Karpas-422 (cell line): ENCODE results near the gene PRRT4. TPM values are rescaled to one million over a fixed set of nuclear protein-coding genes. Genes with fewer than 3 reads are reported as not detected.

Experiments used
- DNase-seq: peaks from one replicate; pipeline ENCODE4 v3.0.0-alpha.2; 2015
- H2AFZ ChIP-seq: fragments of 200-600 bp; sonication (generic); 2 replicates; pipeline ENCODE4 v1.6.1; 2014; ENCODE audit warnings: antibody characterized with exemption, low read length, mixed read lengths
- H3K27ac ChIP-seq: fragments of 200-600 bp; sonication (generic); 2 replicates; pipeline ENCODE4 v1.5.1; 2014; ENCODE audit warnings: mild to moderate bottlenecking, low read length, moderate library complexity
- H3K27me3 ChIP-seq: fragments of 200-600 bp; sonication (generic); 2 replicates; pipeline ENCODE4 v1.6.1; 2014; ENCODE audit warnings: low read length, mixed read lengths
- H3K36me3 ChIP-seq: fragments of 200-600 bp; sonication (generic); 2 replicates; pipeline ENCODE4 v1.6.1; 2014; ENCODE audit warnings: low read length, mixed read lengths; ENCODE audit not compliant: insufficient read depth
- H3K4me1 ChIP-seq: fragments of 200-600 bp; sonication (generic); 2 replicates; pipeline ENCODE4 v1.6.1; 2014; ENCODE audit warnings: mild to moderate bottlenecking, low read length, mixed read lengths
- H3K4me2 ChIP-seq: fragments of 200-600 bp; sonication (generic); 2 replicates; pipeline ENCODE4 v1.6.1; 2014; ENCODE audit warnings: low read length, low read depth, mild to moderate bottlenecking; ENCODE audit not compliant: poor library complexity, severe bottlenecking
- H3K4me3 ChIP-seq: fragments of 200-600 bp; sonication (generic); 2 replicates; pipeline ENCODE4 v1.5.1; 2014; ENCODE audit warnings: mild to moderate bottlenecking, antibody characterized with exemption, low read length, mixed read lengths
- H3K79me2 ChIP-seq: fragments of 200-600 bp; sonication (generic); 2 replicates; pipeline ENCODE4 v1.6.1; 2014; ENCODE audit warnings: mild to moderate bottlenecking, low read length, mixed read lengths
- H3K9ac ChIP-seq: fragments of 200-600 bp; sonication (generic); 2 replicates; pipeline ENCODE4 v1.6.0; 2014; ENCODE audit warnings: low read length
- H3K9me2 ChIP-seq: fragments of 200-600 bp; sonication (generic), shearing (Covaris generic); replicated peaks from 2 replicates; pipeline ENCODE4 v1.6.0; 2014; ENCODE audit warnings: mild to moderate bottlenecking, low read length, moderate library complexity; ENCODE audit not compliant: insufficient read depth
- H3K9me3 ChIP-seq: fragments of 300-700, 200-600 bp; sonication (generic); 2 replicates; pipeline ENCODE4 v1.6.1; 2014; ENCODE audit warnings: low read length, mixed read lengths
- H4K20me1 ChIP-seq: fragments of 200-600 bp; sonication (generic); 2 replicates; pipeline ENCODE4 v1.6.1; 2014; ENCODE audit warnings: mild to moderate bottlenecking, antibody characterized with exemption, low read length, low read depth; ENCODE audit not compliant: insufficient read depth
- total RNA-seq: library from RNA; depleted of rRNA; stranded (reverse); fragments of >200 nt; shearing (Covaris generic); gene quantifications from 2 replicates; pipeline ENCODE4 v1.2.3, GENCODE V29; 2014; ENCODE audit warnings: low replicate concordance; rRNA removed

Gene PRRT4
- total RNA-seq = not detected in 2 replicates

DNA sequence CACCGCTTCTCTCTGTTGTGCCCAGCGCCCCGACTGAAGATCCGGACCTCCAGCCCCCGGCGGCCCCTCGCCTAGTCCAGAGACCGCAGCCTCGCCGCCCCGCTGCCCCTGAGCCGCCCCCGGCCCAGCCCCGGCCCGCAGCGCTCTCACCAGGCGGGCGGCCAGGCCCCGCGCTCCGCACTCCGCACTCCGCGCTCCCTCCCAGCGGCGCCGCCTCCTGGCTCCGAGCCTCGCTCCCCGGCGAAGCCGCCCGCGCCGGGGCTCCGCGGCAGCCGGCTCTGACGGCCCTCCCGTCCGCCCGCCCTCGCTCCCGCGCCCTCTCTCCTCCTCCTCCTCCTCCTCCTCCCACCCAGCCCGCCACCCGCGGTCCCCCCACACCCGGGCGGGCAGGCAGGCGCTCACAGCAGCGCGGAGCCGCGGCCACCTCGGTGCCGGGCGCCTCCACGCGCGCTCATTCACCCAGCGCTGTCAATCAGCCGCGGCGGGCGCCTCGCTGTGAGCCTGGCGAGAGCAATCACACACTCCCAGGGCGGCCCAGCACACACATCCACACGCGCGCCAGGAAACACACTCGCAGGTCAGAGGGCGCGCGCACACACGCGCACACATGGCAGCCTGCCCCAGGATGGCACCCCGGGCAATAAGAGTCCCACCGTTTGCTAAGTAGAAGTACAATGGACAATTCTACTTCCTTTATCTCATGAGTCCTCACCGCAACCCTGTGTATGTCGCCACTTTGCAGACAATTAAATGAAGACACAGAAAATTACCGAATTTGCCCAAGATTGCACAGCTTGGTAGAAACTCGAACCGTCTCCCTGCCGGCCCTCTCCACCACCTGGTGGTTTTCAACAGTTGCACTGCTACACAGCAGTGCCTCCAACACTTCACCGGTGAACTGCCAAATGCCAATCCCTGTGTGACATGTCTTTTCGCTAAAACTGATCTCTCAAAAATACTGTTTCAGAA lies at the start of gene PRRT4:
PRRT4 (minus strand) TSS at position 280 of the 969 bp plus-strand sequence.
- Histone ChIP-seq H3K4me3 (peak within 1 kb of the TSS; percentile 25; the same call in 1 of the 2 replicates), H3K36me3 (no peaks in the 10 kb centered on the region), H3K4me1 (no peaks in the 10 kb centered on the region), H4K20me1 (no peaks in the 10 kb centered on the region), H3K9ac (no peak within 1 kb of the TSS), H3K27me3 (no peaks in the 10 kb centered on the region), H3K79me2 (no peaks in the 10 kb centered on the region), H3K9me2 (no peaks in the 10 kb centered on the region), H3K27ac (no peak within 1 kb of the TSS), H3K9me3 (no peaks in the 10 kb centered on the region), H2AFZ (no peak within 1 kb of the TSS), H3K4me2 (peak within 1 kb of the TSS; percentile 38)
- no peak for DNase-seq

DNA sequence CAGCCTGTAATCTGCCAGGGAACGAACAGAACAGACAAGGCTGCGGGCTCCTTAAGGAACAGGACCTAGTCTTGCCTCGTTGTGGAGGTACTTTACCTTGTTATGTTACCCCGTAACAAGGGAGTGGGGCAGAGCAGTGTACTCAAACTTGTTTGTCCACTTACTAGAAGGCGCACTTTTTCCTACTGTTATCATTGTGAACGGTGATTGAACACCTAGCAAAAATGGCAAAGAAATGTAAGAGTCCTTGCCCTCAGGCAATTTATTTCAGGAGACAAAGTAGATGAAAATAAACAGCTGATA lies 48.9 kb upstream of the PRRT4 start:
- H3K27ac ChIP-seq = no peak overlapping the region
- no peaks in the 10 kb centered on the region for H3K9me3 ChIP-seq
- peak overlapping the region; percentile 94; the same call in 1 of the 2 replicates for H2AFZ ChIP-seq
- H3K79me2 ChIP-seq = peaks cover 1% of the 10 kb centered on the region
- no peaks in the 10 kb centered on the region for H3K27me3 ChIP-seq
- no peaks in the 10 kb centered on the region for H3K9me2 ChIP-seq
- peaks cover 7% of the 10 kb centered on the region for H4K20me1 ChIP-seq
- H3K36me3 ChIP-seq = no peaks in the 10 kb centered on the region
- H3K4me2 ChIP-seq = peak overlapping the region; percentile 99
- peak overlapping the region; percentile 83 for H3K4me3 ChIP-seq
- H3K9ac ChIP-seq = peak overlapping the region; percentile 72
- no peak for DNase-seq
- peaks cover 25% of the 10 kb centered on the region for H3K4me1 ChIP-seq

DNA sequence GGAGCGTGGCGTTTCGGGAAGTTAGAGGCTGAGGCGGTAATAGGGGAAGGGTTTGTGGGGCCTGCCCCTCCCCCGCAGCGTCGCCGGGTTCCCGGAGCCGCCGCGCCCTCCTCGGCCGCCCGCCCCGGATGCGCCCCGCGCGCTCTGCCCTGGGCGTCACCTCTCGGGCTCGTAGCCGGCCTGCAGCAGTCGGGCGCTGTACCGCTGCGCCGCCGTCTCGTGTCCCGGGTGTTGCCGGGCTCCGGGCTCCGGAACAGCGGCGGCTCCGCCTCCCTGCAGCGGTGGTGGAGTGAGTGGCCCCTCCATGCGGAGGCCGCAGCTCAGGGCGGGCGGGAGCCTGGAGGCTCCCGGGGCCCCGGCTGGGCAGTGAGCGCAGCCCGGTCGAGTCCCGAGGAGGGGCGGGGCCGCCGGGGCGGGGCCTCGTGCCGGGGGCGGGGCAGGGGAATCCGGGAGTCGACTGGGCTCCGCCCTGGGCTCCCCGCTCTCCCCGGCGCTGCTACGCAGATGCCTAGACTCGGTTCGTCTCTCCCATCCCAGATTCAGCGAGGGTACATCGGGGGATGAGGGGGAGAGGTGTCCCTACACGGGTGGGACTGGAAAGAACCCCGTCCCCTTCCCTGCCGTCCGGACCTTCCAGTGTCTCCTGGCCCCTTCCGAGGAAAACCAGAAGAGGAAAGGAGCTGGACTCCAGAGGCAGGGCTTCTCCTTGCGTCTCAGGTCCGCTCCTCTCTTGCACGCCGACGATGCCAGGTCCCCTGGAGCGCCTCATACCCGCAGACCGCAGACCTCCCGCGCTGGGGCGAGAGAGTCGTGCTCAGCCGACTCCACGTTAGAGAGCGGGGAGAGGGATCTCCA lies 48.3 kb upstream of the PRRT4 start, which contains the start of gene IMPDH1:
IMPDH1 (minus strand) TSS at position 387 of the 855 bp plus-strand sequence; CDS start at position 306, 81 bp downstream.
- peak within 1 kb of the TSS; percentile 83 for H3K4me3 ChIP-seq
- H3K9me3 ChIP-seq = no peaks in the 10 kb centered on the region
- H2AFZ ChIP-seq = peak within 1 kb of the TSS; percentile 94; the same call in 1 of the 2 replicates
- H3K79me2 ChIP-seq = peaks cover 7% of the 10 kb centered on the region
- peak within 1 kb of the TSS; percentile 99 for H3K4me2 ChIP-seq
- H3K27me3 ChIP-seq = no peaks in the 10 kb centered on the region
- peaks cover 28% of the 10 kb centered on the region for H3K4me1 ChIP-seq
- peak; percentile 83 for DNase-seq
- H3K36me3 ChIP-seq = no peaks in the 10 kb centered on the region
- H4K20me1 ChIP-seq = peaks cover 7% of the 10 kb centered on the region
- no peak within 1 kb of the TSS for H3K27ac ChIP-seq
- peak within 1 kb of the TSS; percentile 72 for H3K9ac ChIP-seq
- H3K9me2 ChIP-seq = no peaks in the 10 kb centered on the region

DNA sequence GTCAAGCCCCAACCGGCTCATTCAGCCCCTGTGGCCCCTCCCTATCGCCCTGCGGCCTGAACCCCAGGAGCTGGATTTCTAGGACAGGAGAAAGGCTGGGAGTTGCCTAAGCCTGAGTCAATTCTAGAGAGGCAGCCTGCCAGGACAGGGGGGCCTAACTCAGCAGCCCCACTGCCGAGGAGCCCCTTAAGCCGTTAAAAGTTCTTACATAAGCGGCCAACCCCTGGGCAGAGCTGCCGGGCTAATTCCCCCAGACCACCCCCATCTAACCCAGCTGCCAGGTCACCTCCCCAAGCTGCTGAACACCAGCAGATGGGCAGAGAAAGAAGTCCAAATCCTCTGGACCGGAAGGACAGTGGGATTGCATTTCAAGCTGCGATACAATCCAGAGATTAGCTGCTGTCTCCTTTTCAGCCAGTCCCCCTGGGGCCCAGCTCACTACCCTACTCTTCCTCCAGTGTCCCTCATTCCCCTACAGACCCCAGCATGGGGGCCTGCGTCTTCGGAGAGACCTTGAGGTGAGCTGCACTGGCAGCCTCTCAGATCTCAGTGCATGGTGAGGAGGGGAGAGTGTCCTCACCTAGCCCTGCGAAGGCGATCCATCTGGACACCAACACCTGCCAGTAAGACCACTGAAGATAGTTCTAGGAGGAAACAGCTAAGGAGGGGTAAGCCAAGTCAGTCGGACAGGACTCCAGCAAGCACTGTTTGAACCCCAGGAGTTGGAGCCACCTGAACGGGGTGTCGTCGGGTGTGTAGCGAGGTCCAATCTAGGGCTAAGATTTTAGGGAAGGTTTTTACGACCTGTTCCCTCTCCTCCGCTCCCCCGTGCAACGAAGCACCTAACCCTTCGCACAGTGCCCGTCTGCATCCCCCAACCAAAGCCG lies 47.5 kb upstream of the PRRT4 start:
- Histone ChIP-seq H3K4me2 (peak overlapping the region; percentile 99), H3K36me3 (no peaks in the 10 kb centered on the region), H2AFZ (peak overlapping the region; percentile 54; the same call in 1 of the 2 replicates), H3K4me1 (peaks cover 36% of the 10 kb centered on the region), H3K27me3 (no peaks in the 10 kb centered on the region), H3K79me2 (peaks cover 16% of the 10 kb centered on the region), H3K9ac (peak overlapping the region; percentile 72), H3K4me3 (peak overlapping the region; percentile 83), H3K9me3 (no peaks in the 10 kb centered on the region), H3K9me2 (no peaks in the 10 kb centered on the region), H4K20me1 (peaks cover 16% of the 10 kb centered on the region), H3K27ac (no peak overlapping the region)
- DNase-seq = no peak

DNA sequence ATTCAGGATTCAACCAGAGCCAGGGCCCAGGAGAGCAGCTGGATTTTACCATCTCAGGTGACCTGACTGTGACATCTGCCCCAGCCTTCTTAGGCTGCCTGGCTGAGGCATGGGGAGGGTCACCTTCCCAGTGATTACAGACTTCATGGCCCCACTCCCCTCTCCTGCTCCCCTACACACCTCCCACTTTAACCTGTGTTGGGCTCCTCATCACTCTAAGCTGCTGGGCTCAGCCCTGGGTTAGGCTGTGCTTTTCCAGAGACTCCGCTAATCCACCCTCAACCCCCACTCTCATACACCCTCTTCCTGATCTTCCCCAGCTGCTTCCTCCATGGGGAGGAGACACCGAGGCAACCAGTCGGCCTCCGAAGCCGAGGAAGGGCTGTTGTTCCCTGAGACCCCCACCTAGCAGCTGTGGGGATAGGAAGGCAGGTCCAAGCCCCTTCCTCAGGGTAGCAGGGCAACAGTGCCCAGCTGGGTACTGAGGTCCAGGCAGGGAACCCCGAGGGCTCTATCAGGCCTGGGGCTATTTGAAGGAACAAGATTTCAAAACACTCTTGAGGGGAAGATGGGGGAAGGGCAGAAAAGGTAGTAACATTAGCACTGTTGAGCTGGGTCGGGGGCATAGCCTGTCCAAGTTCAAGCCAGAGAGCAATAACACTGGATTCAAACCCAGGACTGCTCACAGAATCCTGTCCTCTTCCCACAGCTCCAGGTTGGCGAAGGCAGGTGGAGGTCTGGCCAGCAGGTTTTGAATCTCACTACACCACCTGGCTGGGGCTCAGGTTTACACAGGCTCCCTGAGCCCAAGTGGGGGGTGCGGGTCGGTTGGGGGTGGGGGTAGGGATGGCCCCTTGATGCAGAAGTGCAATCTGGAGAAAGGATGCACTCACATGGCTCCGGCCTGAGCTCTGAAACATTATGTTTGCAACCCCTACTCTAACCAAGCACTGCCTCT lies 46.5 kb upstream of the PRRT4 start:
- Histone ChIP-seq H3K9ac (0 out of 2 replicates have a peak overlapping the region, but pooled peaks have one; percentile 15), H3K36me3 (no peaks in the 10 kb centered on the region; the same call in 1 of the 2 replicates), H2AFZ (no peak overlapping the region), H3K4me3 (no peak overlapping the region), H3K9me2 (no peaks in the 10 kb centered on the region), H3K4me2 (no peak overlapping the region), H3K79me2 (peaks cover 23% of the 10 kb centered on the region), H3K4me1 (peaks cover 42% of the 10 kb centered on the region), H3K9me3 (no peaks in the 10 kb centered on the region), H3K27ac (no peak overlapping the region), H4K20me1 (peaks cover 21% of the 10 kb centered on the region), H3K27me3 (no peaks in the 10 kb centered on the region)
- no peak for DNase-seq

DNA sequence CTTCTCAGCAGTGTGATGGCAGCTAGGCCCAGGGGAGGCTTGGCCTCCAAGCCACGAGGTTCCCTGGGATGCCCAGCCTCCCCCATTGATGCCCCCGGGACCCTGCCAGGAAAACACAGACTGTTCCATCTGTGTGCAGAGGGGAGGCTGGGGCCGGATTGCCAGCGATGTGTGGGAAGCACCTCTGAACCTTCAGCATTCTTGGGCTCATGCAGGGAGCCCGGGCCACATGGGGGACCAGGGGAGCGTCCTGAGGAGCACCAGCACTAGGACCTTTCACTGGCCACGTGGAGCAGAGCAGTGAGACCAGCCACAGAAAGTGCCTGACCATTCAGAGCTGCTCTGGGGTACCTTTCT lies 45.7 kb upstream of the PRRT4 start:
- no peak overlapping the region for H3K4me2 ChIP-seq
- no peak overlapping the region for H2AFZ ChIP-seq
- no peaks in the 10 kb centered on the region for H3K9me2 ChIP-seq
- H3K9me3 ChIP-seq = no peaks in the 10 kb centered on the region
- H3K4me3 ChIP-seq = no peak overlapping the region
- peaks cover 8% of the 10 kb centered on the region; the same call in 1 of the 2 replicates for H3K36me3 ChIP-seq
- no peak overlapping the region for H3K27ac ChIP-seq
- no peaks in the 10 kb centered on the region for H3K27me3 ChIP-seq
- peaks cover 42% of the 10 kb centered on the region for H3K4me1 ChIP-seq
- H3K9ac ChIP-seq = no peak overlapping the region
- H4K20me1 ChIP-seq = peaks cover 21% of the 10 kb centered on the region
- DNase-seq = no peak
- H3K79me2 ChIP-seq = peaks cover 26% of the 10 kb centered on the region
